Stimulated activated naive CD8-positive, alpha-beta T cell treated with anti-CD3 and anti-CD28 coated beads, Interleukin-15, amount 100 ng/mL, for 72 hours (primary cell): ENCODE measurements around the gene AOC3.
"Not testable (repeated sequence)": the region's sequence is repeated elsewhere in the genome, so short reads cannot be mapped to it uniquely, and the experiment has no call there.

ENCODE experiments used
- ATAC-seq: fragments of 150-1000 bp; cut with Tn5 transposase; 2 replicates; pipeline ENCODE4 v1.10.0; 2021; ENCODE audit warnings: mild to moderate bottlenecking, moderate library complexity
- DNase-seq, 2 donors: peaks; one replicate each; pipeline ENCODE4 v3.0.0; 2021 to 2022
- H3K27ac Mint-ChIP-seq, 2 donors: one replicate each; pipeline ENCODE4 v1.8.0; 2022; ENCODE audit warnings: mild to moderate bottlenecking in 2 of 2, mixed read lengths in 2 of 2, moderate library complexity in 2 of 2
- H3K27me3 Mint-ChIP-seq: one replicate; pipeline ENCODE4 v1.8.0; 2022; ENCODE audit warnings: mixed read lengths
- H3K4me1 Mint-ChIP-seq: one replicate; pipeline ENCODE4 v1.8.0; 2022; ENCODE audit warnings: mild to moderate bottlenecking, mixed read lengths
- H3K4me3 Mint-ChIP-seq, 2 donors: one replicate each; pipeline ENCODE4 v1.8.0; 2022; ENCODE audit warnings: mild to moderate bottlenecking in 2 of 2, mixed read lengths in 2 of 2, moderate library complexity in 1 of 2
- H3K9me3 Mint-ChIP-seq, 2 donors: one replicate each; pipeline ENCODE4 v1.8.0; 2022; ENCODE audit warnings: mixed read lengths in 2 of 2

Gene AOC3

GRCh38 chr17:42873315-42873714, 22.3 kb downstream of the AOC3 start:
- Mint-ChIP-seq H3K9me3 (no peaks in the 10 kb centered on the region), H3K4me1 (no peaks in the 10 kb centered on the region), H3K4me3 (no peak overlapping the region), H3K27ac (no peak overlapping the region), H3K27me3 (peaks cover 30% of the 10 kb centered on the region)
- ATAC-seq (no peak), DNase-seq (no peak)

GRCh38 chr17:42873932-42874695, 23.1 kb downstream of the AOC3 start:
- H3K4me3 Mint-ChIP-seq, DNase-seq, ATAC-seq: not testable (repeated sequence)

GRCh38 chr17:42877037-42877436, 26.0 kb downstream of the AOC3 start:
- Mint-ChIP-seq H3K9me3 (no peaks in the 10 kb centered on the region), H3K4me3 (no peak overlapping the region), H3K27me3 (peaks cover 31% of the 10 kb centered on the region), H3K27ac (no peak overlapping the region), H3K4me1 (no peaks in the 10 kb centered on the region)
- ATAC-seq (no peak), DNase-seq (no peak)

More at GRCh38 chr17:42873932-42874695, 23.1 kb downstream of the AOC3 start:
- H3K9me3 Mint-ChIP-seq, H3K27ac Mint-ChIP-seq, H3K4me1 Mint-ChIP-seq: not testable (repeated sequence)
- H3K27me3 Mint-ChIP-seq = peaks cover 33% of the 10 kb centered on the region

GRCh38 chr17:42878123-42878880, 27.3 kb downstream of the AOC3 start:
- H3K4me3 Mint-ChIP-seq = no peak overlapping the region
- peak overlapping the region; percentile 41 to 48 for H3K27ac Mint-ChIP-seq
- ATAC-seq = no peak
- H3K27me3 Mint-ChIP-seq = peaks cover 31% of the 10 kb centered on the region
- H3K4me1 Mint-ChIP-seq = no peaks in the 10 kb centered on the region
- no peaks in the 10 kb centered on the region for H3K9me3 Mint-ChIP-seq
- DNase-seq = no peak

GRCh38 chr17:42878924-42879595, 28.1 kb downstream of the AOC3 start:
- ATAC-seq (no peak), DNase-seq (no peak)
- H3K4me1 Mint-ChIP-seq = no peaks in the 10 kb centered on the region
- no peak overlapping the region for H3K27ac Mint-ChIP-seq
- peaks cover 31% of the 10 kb centered on the region for H3K27me3 Mint-ChIP-seq
- no peaks in the 10 kb centered on the region for H3K9me3 Mint-ChIP-seq
- no peak overlapping the region for H3K4me3 Mint-ChIP-seq

GRCh38 chr17:42879596-42879985, 28.6 kb downstream of the AOC3 start:
- no peak for DNase-seq
- Mint-ChIP-seq H3K4me1 (no peaks in the 10 kb centered on the region), H3K27me3 (peaks cover 31% of the 10 kb centered on the region), H3K4me3 (no peak overlapping the region), H3K9me3 (no peaks in the 10 kb centered on the region), H3K27ac (no peak overlapping the region)
- no peak for ATAC-seq

- Mint-ChIP-seq H3K27ac (no peak overlapping the region), H3K4me1 (no peaks in the 10 kb centered on the region), H3K9me3 (no peaks in the 10 kb centered on the region), H3K27me3 (peaks cover 31% of the 10 kb centered on the region), H3K4me3 (no peak overlapping the region)
- DNase-seq (no peak), ATAC-seq (no peak)
Measured at GRCh38 chr17:42880776-42881310, 29.8 kb downstream of the AOC3 start.

- H3K27me3 Mint-ChIP-seq = peaks cover 27% of the 10 kb centered on the region
- not testable (repeated sequence) for H3K9me3 Mint-ChIP-seq, H3K4me1 Mint-ChIP-seq, DNase-seq, H3K4me3 Mint-ChIP-seq, H3K27ac Mint-ChIP-seq, ATAC-seq
Measured at GRCh38 chr17:42881706-42882105, 30.7 kb downstream of the AOC3 start.

GRCh38 chr17:42882166-42882565, 31.2 kb downstream of the AOC3 start:
- no peaks in the 10 kb centered on the region for H3K4me1 Mint-ChIP-seq
- no peak overlapping the region for H3K27ac Mint-ChIP-seq
- H3K27me3 Mint-ChIP-seq = peaks cover 23% of the 10 kb centered on the region
- no peak for ATAC-seq
- H3K9me3 Mint-ChIP-seq = no peaks in the 10 kb centered on the region
- no peak overlapping the region for H3K4me3 Mint-ChIP-seq
- no peak for DNase-seq

- DNase-seq (no peak), ATAC-seq (no peak)
- Mint-ChIP-seq H3K9me3 (no peaks in the 10 kb centered on the region), H3K27ac (no peak overlapping the region), H3K4me3 (no peak overlapping the region), H3K27me3 (peaks cover 9% of the 10 kb centered on the region), H3K4me1 (no peaks in the 10 kb centered on the region)
Measured at GRCh38 chr17:42883802-42884558, 33.0 kb downstream of the AOC3 start.

- not testable (repeated sequence) for H3K27ac Mint-ChIP-seq, H3K4me3 Mint-ChIP-seq, H3K27me3 Mint-ChIP-seq, DNase-seq, H3K4me1 Mint-ChIP-seq, H3K9me3 Mint-ChIP-seq, ATAC-seq
Measured at GRCh38 chr17:42885806-42886205, 34.8 kb downstream of the AOC3 start.

- no peak overlapping the region for H3K4me3 Mint-ChIP-seq
- no peaks in the 10 kb centered on the region for H3K27me3 Mint-ChIP-seq
- peak overlapping the region in 1 of 2 donors; percentile 19 for H3K27ac Mint-ChIP-seq
- DNase-seq (no peak), ATAC-seq (no peak)
- no peaks in the 10 kb centered on the region for H3K4me1 Mint-ChIP-seq
- no peaks in the 10 kb centered on the region for H3K9me3 Mint-ChIP-seq
Measured at GRCh38 chr17:42886283-42887176, 35.5 kb downstream of the AOC3 start.

GRCh38 chr17:42889809-42890208, 38.8 kb downstream of the AOC3 start:
- ATAC-seq (no peak), DNase-seq (no peak)
- H3K27me3 Mint-ChIP-seq = peaks cover 7% of the 10 kb centered on the region
- H3K27ac Mint-ChIP-seq = no peak overlapping the region
- no peak overlapping the region for H3K4me3 Mint-ChIP-seq
- H3K9me3 Mint-ChIP-seq = no peaks in the 10 kb centered on the region
- H3K4me1 Mint-ChIP-seq = no peaks in the 10 kb centered on the region

- peaks cover 7% of the 10 kb centered on the region for H3K27me3 Mint-ChIP-seq
- DNase-seq (no peak), ATAC-seq (no peak)
Measured at GRCh38 chr17:42891539-42892152, 40.6 kb downstream of the AOC3 start.

More at GRCh38 chr17:42891539-42892152, 40.6 kb downstream of the AOC3 start:
- H3K4me1 Mint-ChIP-seq = no peaks in the 10 kb centered on the region
- H3K27ac Mint-ChIP-seq = peak overlapping the region in 1 of 2 donors; percentile 4
- H3K9me3 Mint-ChIP-seq = no peaks in the 10 kb centered on the region
- no peak overlapping the region for H3K4me3 Mint-ChIP-seq
